Adipocyte (in vitro differentiated cells): ENCODE results near the gene BABAM2.
"Not testable (repeated sequence)": the region's sequence is repeated elsewhere in the genome, so short reads cannot be mapped to it uniquely, and the experiment has no call there.

Source experiments
- DNase-seq: peaks from one replicate; pipeline ENCODE4 v3.0.0-alpha.2; 2015; ENCODE audit warnings: low read depth
- H3K27me3 ChIP-seq: replicated peaks from 2 replicates; pipeline ENCODE4 v1.7.0; 2013; ENCODE audit warnings: mild to moderate bottlenecking, low read length, moderate library complexity; ENCODE audit not compliant: control insufficient read depth, insufficient read depth
- H3K36me3 ChIP-seq: 2 replicates; pipeline ENCODE4 v1.7.0; 2013; ENCODE audit warnings: low read length, mild to moderate bottlenecking, moderate library complexity; ENCODE audit not compliant: control insufficient read depth, insufficient read depth, severe bottlenecking
- H3K4me1 ChIP-seq: 2 replicates; pipeline ENCODE4 v1.7.0; 2013; ENCODE audit warnings: mild to moderate bottlenecking, low read length, moderate library complexity; ENCODE audit not compliant: control insufficient read depth, insufficient read depth
- H3K4me3 ChIP-seq: 2 replicates; pipeline ENCODE4 v1.7.0; 2013; ENCODE audit warnings: mild to moderate bottlenecking, low read length, moderate library complexity
- H3K9ac ChIP-seq: 2 replicates; pipeline ENCODE4 v1.7.0; 2013; ENCODE audit warnings: mild to moderate bottlenecking, low read length, moderate library complexity
- H3K9me3 ChIP-seq: 2 replicates; pipeline ENCODE4 v1.7.0; 2013; ENCODE audit warnings: mild to moderate bottlenecking, low read length, moderate library complexity; ENCODE audit not compliant: control insufficient read depth

The BABAM2 gene

DNA sequence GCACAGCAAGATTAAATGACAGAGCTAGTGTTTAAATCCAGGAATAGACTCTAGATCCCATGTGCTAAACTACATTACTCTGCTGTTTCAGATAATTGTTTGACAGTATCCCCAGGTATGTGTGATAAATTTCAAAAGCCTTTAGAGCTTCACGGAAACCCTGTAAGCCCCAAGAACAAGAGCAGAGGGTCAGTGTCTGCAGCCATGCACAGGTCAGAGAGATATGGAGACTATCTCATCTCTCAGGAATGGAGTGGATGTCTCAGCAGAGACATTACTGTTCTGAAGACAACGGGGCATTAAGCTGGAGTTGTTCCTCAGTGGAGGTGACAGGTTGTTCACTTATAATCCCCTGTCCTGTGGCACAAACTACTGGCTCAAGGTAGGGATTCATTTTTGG lies 363.0 kb downstream of the BABAM2 start:
- Histone ChIP-seq H3K9me3 (no peaks in the 10 kb centered on the region), H3K9ac (no peak overlapping the region), H3K4me3 (no peak overlapping the region), H3K27me3 (no peaks in the 10 kb centered on the region), H3K4me1 (no peaks in the 10 kb centered on the region), H3K36me3 (no peaks in the 10 kb centered on the region)
- no peak for DNase-seq

- H3K4me3 ChIP-seq, H3K9ac ChIP-seq, H3K9me3 ChIP-seq: not testable (repeated sequence)
These were observed 364.7 kb downstream of the BABAM2 start for GRCh38 chr2:28255231-28255630.

GRCh38 chr2:28257182-28257581 lies 366.7 kb downstream of the BABAM2 start:
- Histone ChIP-seq H3K36me3 (no peaks in the 10 kb centered on the region), H3K4me1 (no peaks in the 10 kb centered on the region), H3K9ac (no peak overlapping the region), H3K4me3 (no peak overlapping the region), H3K27me3 (no peaks in the 10 kb centered on the region), H3K9me3 (no peaks in the 10 kb centered on the region)
- no peak for DNase-seq

More at GRCh38 chr2:28255231-28255630, 364.7 kb downstream of the BABAM2 start:
- not testable (repeated sequence) for H3K4me1 ChIP-seq, DNase-seq, H3K36me3 ChIP-seq, H3K27me3 ChIP-seq

DNA sequence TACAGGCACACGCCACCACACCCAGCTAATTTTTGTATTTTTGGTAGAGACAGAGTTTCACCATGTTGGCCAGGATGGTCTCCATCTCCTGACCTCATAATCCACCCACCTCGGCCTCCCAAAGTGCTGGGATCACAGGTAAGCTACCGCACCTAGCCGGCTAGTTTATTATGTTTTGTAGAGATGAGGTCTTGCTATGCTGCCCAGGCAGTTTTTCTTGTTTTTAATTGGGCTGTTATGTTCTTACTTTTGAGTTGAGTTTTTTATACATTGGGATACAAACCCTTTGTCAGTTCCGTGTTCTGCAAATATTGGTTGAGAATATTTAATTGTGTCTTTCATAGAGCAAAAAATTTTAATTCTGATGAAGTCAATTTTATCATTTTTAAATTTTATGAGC lies 368.7 kb downstream of the BABAM2 start:
- not testable (repeated sequence) for DNase-seq, H3K36me3 ChIP-seq, H3K4me3 ChIP-seq

GRCh38 chr2:28263690-28264089 lies 373.2 kb downstream of the BABAM2 start:
- DNase-seq: no peak
- no peaks in the 10 kb centered on the region for H3K36me3 ChIP-seq

More for the DNA sequence above, 368.7 kb downstream of the BABAM2 start:
- not testable (repeated sequence) for H3K4me1 ChIP-seq, H3K9me3 ChIP-seq, H3K27me3 ChIP-seq, H3K9ac ChIP-seq

GRCh38 chr2:28267282-28267681 lies 376.8 kb downstream of the BABAM2 start:
- Histone ChIP-seq H3K9ac (no peak overlapping the region), H3K4me3 (no peak overlapping the region), H3K27me3 (no peaks in the 10 kb centered on the region), H3K4me1 (peaks cover 24% of the 10 kb centered on the region), H3K9me3 (no peaks in the 10 kb centered on the region), H3K36me3 (no peaks in the 10 kb centered on the region)
- DNase-seq: no peak

More at GRCh38 chr2:28263690-28264089, 373.2 kb downstream of the BABAM2 start:
- no peak overlapping the region for H3K4me3 ChIP-seq
- H3K9ac ChIP-seq: no peak overlapping the region
- H3K4me1 ChIP-seq: peaks cover 12% of the 10 kb centered on the region
- H3K27me3 ChIP-seq: no peaks in the 10 kb centered on the region
- no peaks in the 10 kb centered on the region for H3K9me3 ChIP-seq

DNA sequence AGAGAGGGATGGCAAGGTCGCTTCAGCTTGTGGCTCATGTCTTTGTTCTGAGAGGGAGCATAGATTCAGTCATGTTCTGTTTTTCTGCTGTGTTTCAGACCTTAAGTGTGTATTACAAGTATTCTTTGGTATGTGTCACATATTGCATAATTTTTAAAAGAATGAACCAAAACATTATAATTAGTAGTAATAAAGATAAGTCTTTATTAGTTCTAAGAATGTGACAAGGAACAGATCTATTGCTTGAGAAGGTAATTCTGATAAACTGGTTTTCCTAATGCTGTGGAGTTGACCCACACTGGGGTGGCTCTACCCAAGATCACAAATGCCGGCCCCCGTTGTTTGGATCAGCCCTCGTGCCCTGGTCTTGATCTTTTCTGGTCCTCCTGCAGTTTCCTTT lies 377.9 kb downstream of the BABAM2 start:
- H3K4me3 ChIP-seq: no peak overlapping the region
- H3K4me1 ChIP-seq: peaks cover 24% of the 10 kb centered on the region
- DNase-seq: no peak

DNA sequence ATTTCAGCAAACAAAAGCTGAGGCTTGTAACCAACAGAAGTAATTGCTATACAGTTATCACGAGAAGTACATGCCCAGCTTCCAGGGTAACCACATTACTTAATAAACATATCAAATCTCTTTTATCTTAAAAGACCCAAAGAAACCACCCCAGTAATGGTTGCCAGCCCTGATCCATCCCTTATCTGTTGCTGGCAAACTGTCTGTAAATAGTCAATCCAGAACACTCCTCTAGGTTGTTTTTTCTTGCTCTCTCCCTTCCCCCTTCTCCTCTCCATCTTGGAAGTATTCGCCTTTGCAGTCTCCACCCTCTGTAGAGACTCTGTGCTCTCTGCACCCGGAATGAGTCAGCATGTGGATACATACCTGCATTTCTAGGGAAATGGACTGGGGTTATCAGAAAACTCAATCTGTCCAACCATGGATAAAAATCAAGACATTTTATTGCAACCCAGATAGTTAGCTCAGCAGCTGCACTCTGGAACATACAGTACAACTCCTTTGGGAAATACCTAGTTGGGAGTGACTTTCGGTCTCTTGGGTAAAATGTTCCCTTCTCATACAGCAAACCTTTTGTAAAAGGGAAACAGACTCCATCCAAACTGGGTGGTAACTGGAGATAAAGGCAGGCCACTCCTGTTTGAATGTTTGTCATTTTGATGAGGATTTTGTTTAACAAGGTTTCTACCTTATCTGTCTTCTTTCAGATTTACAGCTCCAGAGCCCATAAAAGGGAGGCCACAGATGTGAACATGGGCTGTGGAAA lies 378.7 kb downstream of the BABAM2 start:
- Histone ChIP-seq H3K9ac (no peak overlapping the region), H3K36me3 (no peaks in the 10 kb centered on the region), H3K27me3 (no peaks in the 10 kb centered on the region), H3K4me3 (no peak overlapping the region), H3K4me1 (peaks cover 24% of the 10 kb centered on the region), H3K9me3 (no peaks in the 10 kb centered on the region)
- DNase-seq: no peak

More for the DNA sequence above, 377.9 kb downstream of the BABAM2 start:
- Histone ChIP-seq H3K9me3 (no peaks in the 10 kb centered on the region), H3K9ac (no peak overlapping the region), H3K36me3 (no peaks in the 10 kb centered on the region), H3K27me3 (no peaks in the 10 kb centered on the region)

- Histone ChIP-seq H3K36me3 (no peaks in the 10 kb centered on the region), H3K4me3 (no peak overlapping the region), H3K9me3 (no peaks in the 10 kb centered on the region), H3K4me1 (peaks cover 36% of the 10 kb centered on the region), H3K9ac (no peak overlapping the region), H3K27me3 (no peaks in the 10 kb centered on the region)
- DNase-seq: no peak
These were observed 380.1 kb downstream of the BABAM2 start for GRCh38 chr2:28270456-28271152.

GRCh38 chr2:28271231-28271918 lies 380.8 kb downstream of the BABAM2 start:
- H3K4me3 ChIP-seq: no peak overlapping the region
- H3K9ac ChIP-seq: no peak overlapping the region
- H3K9me3 ChIP-seq: no peaks in the 10 kb centered on the region
- no peaks in the 10 kb centered on the region for H3K27me3 ChIP-seq
- H3K36me3 ChIP-seq: no peaks in the 10 kb centered on the region
- H3K4me1 ChIP-seq: peaks cover 44% of the 10 kb centered on the region
- DNase-seq: no peak

GRCh38 chr2:28271919-28272250 lies 381.4 kb downstream of the BABAM2 start:
- Histone ChIP-seq H3K36me3 (no peaks in the 10 kb centered on the region), H3K4me1 (peaks cover 49% of the 10 kb centered on the region), H3K4me3 (no peak overlapping the region), H3K27me3 (no peaks in the 10 kb centered on the region), H3K9ac (no peak overlapping the region), H3K9me3 (no peaks in the 10 kb centered on the region)
- no peak for DNase-seq
